ENCODE measurements around the gene TAS2R30.

TAS2R30 gene

DNA sequence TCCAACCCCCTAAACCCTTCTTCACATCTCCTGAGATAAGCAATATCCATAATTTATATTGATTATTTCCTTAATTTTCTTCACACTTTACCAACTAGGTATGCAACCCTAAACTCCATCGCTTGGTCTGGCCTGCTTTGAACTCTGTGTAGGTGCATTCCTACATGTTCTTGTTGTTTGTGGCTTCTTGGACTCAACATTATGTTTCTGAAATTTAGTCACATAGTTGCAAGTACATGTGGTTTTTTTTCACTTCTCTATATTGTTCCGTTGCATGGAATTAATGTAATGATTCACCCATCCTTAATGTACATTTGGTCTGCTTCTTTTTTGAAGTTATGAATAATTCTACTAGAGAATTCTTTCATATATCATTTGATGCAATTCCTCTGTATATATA, 1.6 kb upstream of the TAS2R30 start:
- Histone ChIP-seq H3K36me3 (ENCODE audit: control insufficient read depth in 2 of 2, insufficient read depth in 1 of 2, low read length in 2 of 2) (no peaks in the 10 kb centered on the region), H3K4me3 (ENCODE audit: low read depth, low read length) (no peak overlapping the region), H3K27ac (ENCODE audit: extremely low read depth, low read depth, low read length) (no peak overlapping the region), H3K9me3 (ENCODE audit: control insufficient read depth, insufficient read depth, low read depth, low read length) (no peaks in the 10 kb centered on the region), H3K4me1 (ENCODE audit: control insufficient read depth, insufficient read depth, low read length) (peaks cover 2% of the 10 kb centered on the region; the same call in 1 of the 2 replicates)
- TF ChIP-seq ZBTB48 (tag by site-specific recombination; IDR thresholded peaks at IDR 0.05) (no peak), KLF7 (tag by site-specific recombination; IDR thresholded peaks at IDR 0.05; ENCODE audit: borderline replicate concordance) (no peak), ZNF184 (tag by site-specific recombination; IDR thresholded peaks at IDR 0.05) (no peak), MZF1 (tag by site-specific recombination; IDR thresholded peaks at IDR 0.05; ENCODE audit: borderline replicate concordance) (no peak), ZNF2 (tag by site-specific recombination; IDR thresholded peaks at IDR 0.05) (no peak), ZNF555 (tag by site-specific recombination; conservative IDR thresholded peaks at IDR 0.05) (no peak), PRDM1 (tag by site-specific recombination; IDR thresholded peaks at IDR 0.05) (no peak), GLI4 (tag by site-specific recombination; IDR thresholded peaks at IDR 0.05) (no peak), ZNF530 (tag by site-specific recombination; IDR thresholded peaks at IDR 0.05; ENCODE audit: low read depth) (no peak), ZNF175 (tag by site-specific recombination; IDR thresholded peaks at IDR 0.05) (no peak), ZNF423 (tag by site-specific recombination; IDR thresholded peaks at IDR 0.05) (no peak), ZNF660 (tag by site-specific recombination; IDR thresholded peaks at IDR 0.05) (no peak)
- TF ChIP-seq, protein P1, sequence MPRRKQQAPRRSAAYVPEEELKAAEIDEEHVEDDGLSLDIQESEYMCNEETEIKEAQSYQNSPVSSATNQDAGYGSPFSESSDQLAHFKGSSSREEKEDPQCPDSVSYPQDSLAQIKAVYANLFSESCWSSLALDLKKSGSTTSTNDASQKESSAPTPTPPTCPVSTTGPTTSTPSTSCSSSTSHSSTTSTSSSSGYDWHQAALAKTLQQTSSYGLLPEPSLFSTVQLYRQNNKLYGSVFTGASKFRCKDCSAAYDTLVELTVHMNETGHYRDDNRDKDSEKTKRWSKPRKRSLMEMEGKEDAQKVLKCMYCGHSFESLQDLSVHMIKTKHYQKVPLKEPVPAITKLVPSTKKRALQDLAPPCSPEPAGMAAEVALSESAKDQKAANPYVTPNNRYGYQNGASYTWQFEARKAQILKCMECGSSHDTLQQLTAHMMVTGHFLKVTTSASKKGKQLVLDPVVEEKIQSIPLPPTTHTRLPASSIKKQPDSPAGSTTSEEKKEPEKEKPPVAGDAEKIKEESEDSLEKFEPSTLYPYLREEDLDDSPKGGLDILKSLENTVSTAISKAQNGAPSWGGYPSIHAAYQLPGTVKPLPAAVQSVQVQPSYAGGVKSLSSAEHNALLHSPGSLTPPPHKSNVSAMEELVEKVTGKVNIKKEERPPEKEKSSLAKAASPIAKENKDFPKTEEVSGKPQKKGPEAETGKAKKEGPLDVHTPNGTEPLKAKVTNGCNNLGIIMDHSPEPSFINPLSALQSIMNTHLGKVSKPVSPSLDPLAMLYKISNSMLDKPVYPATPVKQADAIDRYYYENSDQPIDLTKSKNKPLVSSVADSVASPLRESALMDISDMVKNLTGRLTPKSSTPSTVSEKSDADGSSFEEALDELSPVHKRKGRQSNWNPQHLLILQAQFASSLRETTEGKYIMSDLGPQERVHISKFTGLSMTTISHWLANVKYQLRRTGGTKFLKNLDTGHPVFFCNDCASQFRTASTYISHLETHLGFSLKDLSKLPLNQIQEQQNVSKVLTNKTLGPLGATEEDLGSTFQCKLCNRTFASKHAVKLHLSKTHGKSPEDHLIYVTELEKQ (tag by site-specific recombination; IDR thresholded peaks at IDR 0.05; ENCODE audit: borderline replicate concordance), result no peak
- TF ChIP-seq, protein P2, sequence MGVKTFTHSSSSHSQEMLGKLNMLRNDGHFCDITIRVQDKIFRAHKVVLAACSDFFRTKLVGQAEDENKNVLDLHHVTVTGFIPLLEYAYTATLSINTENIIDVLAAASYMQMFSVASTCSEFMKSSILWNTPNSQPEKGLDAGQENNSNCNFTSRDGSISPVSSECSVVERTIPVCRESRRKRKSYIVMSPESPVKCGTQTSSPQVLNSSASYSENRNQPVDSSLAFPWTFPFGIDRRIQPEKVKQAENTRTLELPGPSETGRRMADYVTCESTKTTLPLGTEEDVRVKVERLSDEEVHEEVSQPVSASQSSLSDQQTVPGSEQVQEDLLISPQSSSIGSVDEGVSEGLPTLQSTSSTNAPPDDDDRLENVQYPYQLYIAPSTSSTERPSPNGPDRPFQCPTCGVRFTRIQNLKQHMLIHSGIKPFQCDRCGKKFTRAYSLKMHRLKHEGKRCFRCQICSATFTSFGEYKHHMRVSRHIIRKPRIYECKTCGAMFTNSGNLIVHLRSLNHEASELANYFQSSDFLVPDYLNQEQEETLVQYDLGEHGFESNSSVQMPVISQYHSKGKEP (tag by site-specific recombination; IDR thresholded peaks at IDR 0.05), result no peak
- ChIA-PET CTCF (interaction anchor here (0.6 kb wide), 1 partner anchor 12 kb away, joined by 4 read pairs; no protein-coding TSS in a partner anchor), POLR2A (no interaction called here)

DNA sequence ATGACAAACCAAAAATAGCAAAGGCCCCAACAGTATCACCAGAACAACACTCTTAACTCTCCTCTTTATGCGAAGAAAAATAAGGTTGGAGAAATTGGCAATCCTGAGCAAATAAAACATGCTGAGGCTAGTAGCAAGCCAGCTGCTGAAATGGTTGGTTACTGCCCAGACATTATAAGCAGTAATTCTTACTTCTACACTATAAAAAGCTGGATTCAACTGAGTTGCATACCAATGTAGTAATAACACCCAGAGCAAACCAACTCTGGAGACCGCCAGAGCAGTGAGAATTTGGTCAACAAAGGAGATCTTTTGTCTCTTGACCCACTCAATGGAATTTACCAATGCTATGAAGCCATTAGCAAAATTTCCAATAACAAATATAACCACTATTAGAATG, 628 bp downstream of the TAS2R30 start:
- POLR2A ChIA-PET, result no interaction called here
- peaks cover 2% of the 10 kb centered on the region; the same call in 1 of the 2 replicates for H3K4me1 ChIP-seq (ENCODE audit: control insufficient read depth, insufficient read depth, low read length)
- no peaks in the 10 kb centered on the region for H3K36me3 ChIP-seq (ENCODE audit: control insufficient read depth in 2 of 2, insufficient read depth in 1 of 2, low read length in 2 of 2)
- no peak overlapping the region for H3K4me3 ChIP-seq (ENCODE audit: low read depth, low read length)
- no peak overlapping the region for H3K27ac ChIP-seq (ENCODE audit: extremely low read depth, low read depth, low read length)
- CTCF ChIA-PET, result no interaction called here
- no peaks in the 10 kb centered on the region for H3K9me3 ChIP-seq (ENCODE audit: control insufficient read depth, insufficient read depth, low read depth, low read length)
- TF ChIP-seq ZBTB21 (tag by site-specific recombination; IDR thresholded peaks at IDR 0.05), result no peak
- TF ChIP-seq, protein P3, sequence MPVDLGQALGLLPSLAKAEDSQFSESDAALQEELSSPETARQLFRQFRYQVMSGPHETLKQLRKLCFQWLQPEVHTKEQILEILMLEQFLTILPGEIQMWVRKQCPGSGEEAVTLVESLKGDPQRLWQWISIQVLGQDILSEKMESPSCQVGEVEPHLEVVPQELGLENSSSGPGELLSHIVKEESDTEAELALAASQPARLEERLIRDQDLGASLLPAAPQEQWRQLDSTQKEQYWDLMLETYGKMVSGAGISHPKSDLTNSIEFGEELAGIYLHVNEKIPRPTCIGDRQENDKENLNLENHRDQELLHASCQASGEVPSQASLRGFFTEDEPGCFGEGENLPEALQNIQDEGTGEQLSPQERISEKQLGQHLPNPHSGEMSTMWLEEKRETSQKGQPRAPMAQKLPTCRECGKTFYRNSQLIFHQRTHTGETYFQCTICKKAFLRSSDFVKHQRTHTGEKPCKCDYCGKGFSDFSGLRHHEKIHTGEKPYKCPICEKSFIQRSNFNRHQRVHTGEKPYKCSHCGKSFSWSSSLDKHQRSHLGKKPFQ (tag by site-specific recombination; IDR thresholded peaks at IDR 0.05), result no peak
- TF ChIP-seq ZNF544 (tag by site-specific recombination; IDR thresholded peaks at IDR 0.05), result no peak
- TF ChIP-seq ZNF707 (tag by site-specific recombination; IDR thresholded peaks at IDR 0.05), result no peak
- no peak for TF ChIP-seq ZNF510 (tag by site-specific recombination; IDR thresholded peaks at IDR 0.05; ENCODE audit: insufficient replicate concordance)
- no peak for TF ChIP-seq GLIS1 (tag by site-specific recombination; IDR thresholded peaks at IDR 0.05)
- TF ChIP-seq GLIS2 (tag by site-specific recombination; IDR thresholded peaks at IDR 0.05), result no peak
- TF ChIP-seq, protein P4, sequence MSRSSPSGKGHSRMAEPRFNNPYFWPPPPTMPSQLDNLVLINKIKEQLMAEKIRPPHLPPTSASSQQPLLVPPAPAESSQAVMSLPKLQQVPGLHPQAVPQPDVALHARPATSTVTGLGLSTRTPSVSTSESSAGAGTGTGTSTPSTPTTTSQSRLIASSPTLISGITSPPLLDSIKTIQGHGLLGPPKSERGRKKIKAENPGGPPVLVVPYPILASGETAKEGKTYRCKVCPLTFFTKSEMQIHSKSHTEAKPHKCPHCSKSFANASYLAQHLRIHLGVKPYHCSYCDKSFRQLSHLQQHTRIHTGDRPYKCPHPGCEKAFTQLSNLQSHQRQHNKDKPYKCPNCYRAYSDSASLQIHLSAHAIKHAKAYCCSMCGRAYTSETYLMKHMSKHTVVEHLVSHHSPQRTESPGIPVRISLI (tag by site-specific recombination; IDR thresholded peaks at IDR 0.05), result no peak
- TF ChIP-seq, protein P5, sequence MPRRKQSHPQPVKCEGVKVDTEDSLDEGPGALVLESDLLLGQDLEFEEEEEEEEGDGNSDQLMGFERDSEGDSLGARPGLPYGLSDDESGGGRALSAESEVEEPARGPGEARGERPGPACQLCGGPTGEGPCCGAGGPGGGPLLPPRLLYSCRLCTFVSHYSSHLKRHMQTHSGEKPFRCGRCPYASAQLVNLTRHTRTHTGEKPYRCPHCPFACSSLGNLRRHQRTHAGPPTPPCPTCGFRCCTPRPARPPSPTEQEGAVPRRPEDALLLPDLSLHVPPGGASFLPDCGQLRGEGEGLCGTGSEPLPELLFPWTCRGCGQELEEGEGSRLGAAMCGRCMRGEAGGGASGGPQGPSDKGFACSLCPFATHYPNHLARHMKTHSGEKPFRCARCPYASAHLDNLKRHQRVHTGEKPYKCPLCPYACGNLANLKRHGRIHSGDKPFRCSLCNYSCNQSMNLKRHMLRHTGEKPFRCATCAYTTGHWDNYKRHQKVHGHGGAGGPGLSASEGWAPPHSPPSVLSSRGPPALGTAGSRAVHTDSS (tag by site-specific recombination; IDR thresholded peaks at IDR 0.05), result no peak
- TF ChIP-seq, protein P6, sequence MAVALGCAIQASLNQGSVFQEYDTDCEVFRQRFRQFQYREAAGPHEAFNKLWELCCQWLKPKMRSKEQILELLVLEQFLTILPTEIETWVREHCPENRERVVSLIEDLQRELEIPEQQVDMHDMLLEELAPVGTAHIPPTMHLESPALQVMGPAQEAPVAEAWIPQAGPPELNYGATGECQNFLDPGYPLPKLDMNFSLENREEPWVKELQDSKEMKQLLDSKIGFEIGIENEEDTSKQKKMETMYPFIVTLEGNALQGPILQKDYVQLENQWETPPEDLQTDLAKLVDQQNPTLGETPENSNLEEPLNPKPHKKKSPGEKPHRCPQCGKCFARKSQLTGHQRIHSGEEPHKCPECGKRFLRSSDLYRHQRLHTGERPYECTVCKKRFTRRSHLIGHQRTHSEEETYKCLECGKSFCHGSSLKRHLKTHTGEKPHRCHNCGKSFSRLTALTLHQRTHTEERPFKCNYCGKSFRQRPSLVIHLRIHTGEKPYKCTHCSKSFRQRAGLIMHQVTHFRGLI (tag by site-specific recombination; IDR thresholded peaks at IDR 0.05), result no peak
- no peak for TF ChIP-seq SP3 (tag by site-specific recombination; IDR thresholded peaks at IDR 0.05)

Measured in HEK293 (cell line).